SK-N-MC (cell line): Measurements from ENCODE around the gene PTPRN2.

Experiments used
- EZH2 ChIP-seq: fragments of 200-600 bp; sonication (generic); IDR thresholded peaks from one replicate; pipeline ENCODE4 v1.6.1; 2017; ENCODE audit warnings: antibody characterized with exemption
- POLR2AphosphoS5 ChIP-seq: IDR thresholded peaks from 2 replicates; pipeline ENCODE4 v1.6.1; 2012; ENCODE audit warnings: mild to moderate bottlenecking, low read depth, low read length, borderline replicate concordance

DNA sequence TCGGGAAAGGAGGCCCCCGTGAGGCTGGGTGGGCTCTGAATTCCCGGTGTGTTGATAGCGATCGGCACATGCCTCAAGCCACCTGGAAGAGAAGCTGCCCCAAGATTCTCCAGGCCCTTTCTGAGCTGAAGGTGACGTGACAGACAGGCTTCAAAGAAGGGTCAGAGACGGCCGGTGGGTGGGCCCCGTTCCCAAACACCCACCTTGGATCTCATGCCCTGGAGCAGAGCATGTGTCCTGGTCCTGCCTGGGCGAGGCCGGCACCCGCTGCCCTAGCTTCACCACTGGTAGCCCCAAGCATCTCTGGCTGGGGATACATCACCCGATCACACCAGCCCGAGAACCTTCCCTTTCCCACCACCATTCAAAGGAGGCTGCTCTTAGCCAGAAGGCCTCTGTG is 851.8 kb downstream of the PTPRN2 start:
- TF ChIP-seq POLR2AphosphoS5 (no peak), EZH2 (no peak)
